Sigmoid colon (tissue), 4 donors: ENCODE data around the gene NLRC5.

Source experiments
- CTCF ChIP-seq, 4 experiments: fragments of 450-650 bp in 3 of 4; fragments of 200-600 bp in 1 of 4; IDR thresholded peaks; one replicate each; pipeline ENCODE4 v1.5.1; 2016 to 2019; ENCODE audit warnings: antibody characterized with exemption in 4 of 4, mild to moderate bottlenecking in 3 of 4, moderate library complexity in 2 of 4
- EP300 ChIP-seq, 4 donors: sonication (generic); formaldehyde crosslinking; IDR thresholded peaks; one replicate each; pipeline ENCODE4 v1.6.1; 2017; ENCODE audit warnings: antibody characterized with exemption in 4 of 4
- POLR2A ChIP-seq, 2 donors: fragments of 450-650 bp; IDR thresholded peaks; one replicate each; pipeline ENCODE4 v1.6.1; 2016; ENCODE audit warnings: antibody characterized with exemption in 2 of 2, mild to moderate bottlenecking in 2 of 2, moderate library complexity in 2 of 2
- POLR2AphosphoS5 ChIP-seq, 4 donors: sonication (generic); formaldehyde crosslinking; IDR thresholded peaks; one replicate each; pipeline ENCODE4 v1.6.1; 2017; ENCODE audit warnings: antibody characterized with exemption in 4 of 4

- no peak for TF ChIP-seq CTCF (IDR thresholded peaks at IDR 0.05)
- no peak for TF ChIP-seq POLR2AphosphoS5 (IDR thresholded peaks at IDR 0.05)
- no peak for TF ChIP-seq POLR2A (IDR thresholded peaks at IDR 0.05)
- no peak for TF ChIP-seq EP300 (IDR thresholded peaks at IDR 0.05)
Observed at GRCh38 chr16:56950455-56950854, 38.9 kb upstream of the NLRC5 start.
